Astrocyte of the spinal cord (primary cell): ENCODE results near the gene PLD3.
"Not testable (repeated sequence)": the region's sequence is repeated elsewhere in the genome, so short reads cannot be mapped to it uniquely, and the experiment has no call there.

ENCODE experiments used
- DNase-seq: peaks from one replicate; pipeline ENCODE4 v3.0.0; 2011; ENCODE audit warnings: low read depth, low spot score
- H3K4me3 ChIP-seq: 2 replicates; pipeline ENCODE4 v1.5.1; 2011; ENCODE audit warnings: low read depth, mild to moderate bottlenecking, low read length, moderate library complexity
- CTCF ChIP-seq: IDR thresholded peaks from 2 replicates; pipeline ENCODE4 v1.5.1; 2012; ENCODE audit warnings: low read depth, mild to moderate bottlenecking, low read length, inconsistent platforms
- in situ Hi-C: cut with HindIII; loops from 2 replicates; pipeline ENCODE4 v1.10.0; 2017; ENCODE audit warnings: low sequenced_read_pairs

The PLD3 gene

GRCh38 chr19:40403262-40403984, 54.9 kb downstream of the PLD3 start:
- DNase-seq = peak; percentile 88
- H3K4me3 ChIP-seq = peak overlapping the region; percentile 53
- no peak for TF ChIP-seq CTCF
- in situ Hi-C loops = no loop called here

- in situ Hi-C loops = no loop called here
- no peak overlapping the region for H3K4me3 ChIP-seq
- TF ChIP-seq CTCF = no peak
- no peak for DNase-seq
These were observed 59.5 kb downstream of the PLD3 start for GRCh38 chr19:40407714-40408597.

DNA sequence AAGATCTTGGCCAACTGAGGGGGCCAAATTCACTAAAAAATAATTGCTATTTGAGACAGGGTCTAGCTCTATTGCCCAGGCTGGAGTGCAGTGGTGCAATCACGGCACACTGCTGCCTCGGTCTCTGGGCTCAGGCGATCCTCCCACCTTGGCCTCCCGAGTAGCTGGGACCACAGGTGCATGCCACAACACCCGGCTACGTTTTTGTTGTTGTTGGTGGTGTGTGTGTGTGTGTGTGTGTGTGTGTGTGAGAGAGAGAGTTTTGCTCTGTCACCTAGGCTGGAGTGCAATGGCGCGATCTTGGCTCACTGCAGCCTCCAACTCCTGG, 60.1 kb downstream of the PLD3 start:
- H3K4me3 ChIP-seq, in situ Hi-C loops, DNase-seq: not testable (repeated sequence)

GRCh38 chr19:40410030-40410389, 61.5 kb downstream of the PLD3 start:
- in situ Hi-C loops = no loop called here

DNA sequence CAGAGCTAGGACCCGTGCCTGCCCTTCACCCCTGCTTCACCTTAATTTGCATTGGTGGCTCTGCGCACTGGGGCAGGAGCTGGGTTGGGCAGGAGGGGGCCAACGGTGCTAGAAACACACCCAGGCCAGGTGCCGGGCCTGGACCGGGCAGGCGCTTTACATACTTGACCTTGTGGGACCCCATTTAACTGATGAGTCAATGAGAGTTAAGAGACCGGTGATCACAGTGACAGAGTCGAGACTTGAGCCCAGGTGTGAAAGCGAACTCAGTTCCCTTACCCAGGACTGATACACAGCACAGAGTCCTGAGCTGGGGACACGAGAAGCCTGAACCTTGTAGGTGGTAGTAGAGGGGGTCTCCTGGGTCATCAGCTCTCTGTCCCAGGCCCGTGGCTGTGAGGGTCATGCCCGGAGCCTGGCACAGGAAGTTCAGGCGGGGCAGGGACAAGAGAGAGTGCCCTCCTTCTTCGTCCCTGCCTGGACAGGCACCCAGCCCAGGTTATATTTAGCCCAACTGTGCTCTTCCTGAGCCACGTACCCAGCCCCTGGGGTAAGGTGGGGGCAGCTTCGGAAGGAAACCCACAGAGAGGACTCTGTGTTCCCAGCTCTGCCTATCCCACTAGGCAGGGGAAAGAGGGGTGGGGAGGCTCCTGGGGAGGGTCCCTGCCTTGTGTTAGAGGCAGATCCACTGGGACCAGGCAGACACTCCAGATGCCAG, 62.8 kb downstream of the PLD3 start:
- H3K4me3 ChIP-seq = no peak overlapping the region
- in situ Hi-C loops = no loop called here
- DNase-seq = no peak
- no peak for TF ChIP-seq CTCF

More at GRCh38 chr19:40410030-40410389, 61.5 kb downstream of the PLD3 start:
- DNase-seq = no peak
- H3K4me3 ChIP-seq = no peak overlapping the region
- TF ChIP-seq CTCF = no peak

DNA sequence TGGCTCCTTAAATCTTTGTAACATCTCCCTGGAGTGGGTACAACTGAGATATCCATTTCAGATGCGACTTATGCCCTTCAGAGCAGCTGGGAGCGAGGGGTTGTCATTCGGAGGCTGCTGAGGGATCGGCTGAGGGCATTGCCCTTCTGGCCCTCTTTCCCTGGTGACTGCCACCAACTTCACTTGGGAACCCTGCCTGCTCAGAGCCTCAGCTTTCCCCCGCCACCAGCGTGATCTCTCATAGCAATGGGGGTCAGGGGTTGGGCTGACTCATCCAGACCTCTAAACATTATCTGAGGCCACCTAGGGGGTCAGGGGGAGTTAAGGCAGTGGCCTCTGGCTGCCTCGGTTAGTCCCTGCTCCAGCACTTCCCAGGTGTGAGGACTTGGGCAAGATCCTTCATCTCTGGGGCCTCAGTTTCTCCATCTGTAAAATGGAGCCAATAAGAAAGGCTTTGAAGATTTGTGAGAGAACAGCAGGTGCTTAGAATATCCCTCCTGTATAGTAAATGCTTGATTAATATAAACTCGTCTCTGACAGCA, 63.5 kb downstream of the PLD3 start:
- TF ChIP-seq CTCF = no peak
- in situ Hi-C loops = no loop called here
- no peak for DNase-seq
- no peak overlapping the region for H3K4me3 ChIP-seq
